Mononuclear cell (primary cell): ENCODE data around the gene DISP3. TPM values are rescaled to one million over a fixed set of nuclear protein-coding genes. Genes with fewer than 3 reads are reported as not detected.

ENCODE experiments used
- total RNA-seq: library from RNA; depleted of rRNA; stranded (reverse); fragments of >200 nt; gene quantifications from one replicate; pipeline ENCODE4 v1.2.3, GENCODE V29; 2012

The DISP3 gene
- total RNA-seq, 1 donor = 0.21 TPM

Other genes with a start within 250 kb of the DISP3 start
- gene MTOR, start 216.6 kb upstream of the DISP3 start, total RNA-seq = 21.9 TPM
- gene UBIAD1, start 206.0 kb upstream of the DISP3 start, total RNA-seq = 11.1 TPM
- gene FBXO2, start 175.3 kb downstream of the DISP3 start, total RNA-seq = 2.6 TPM
- 15.2 TPM for gene FBXO44, start 175.7 kb downstream of the DISP3 start, total RNA-seq
- gene FBXO6, start 185.0 kb downstream of the DISP3 start, total RNA-seq = 8.1 TPM
- 28.7 TPM for gene MAD2L2, start 202.0 kb downstream of the DISP3 start, total RNA-seq
- gene DRAXIN, start 212.6 kb downstream of the DISP3 start, total RNA-seq = 0.31 TPM